ENCODE data around the gene CHURC1. TPM values are rescaled to one million over a fixed set of nuclear protein-coding genes. Genes with fewer than 3 reads are reported as not detected.

Gene CHURC1
- total RNA-seq, 1 donor from 2014 or later = 59.8 TPM

- H2AFZ ChIP-seq (replicated peaks) = no peak overlapping the region
- no peak overlapping the region for H3K4me2 ChIP-seq
- Mint-ChIP-seq H3K27me3 (ENCODE audit: insufficient read depth, low read depth) (no peaks in the 10 kb centered on the region), H3K9me3 (no peaks in the 10 kb centered on the region), H3K4me1 (no peaks in the 10 kb centered on the region), H3K27ac (no peak overlapping the region), H3K4me3 (no peak overlapping the region), H3K36me3 (peaks cover 5% of the 10 kb centered on the region)
- H3F3A ChIP-seq (ENCODE audit: low read depth) = no peaks in the 10 kb centered on the region
- no peak overlapping the region for H3K4me3 ChIP-seq
- H4K20me1 ChIP-seq (ENCODE audit: low read depth) = peaks cover 5% of the 10 kb centered on the region
- no peak overlapping the region for H3K27ac ChIP-seq
- no peaks in the 10 kb centered on the region for H3K79me2 ChIP-seq (ENCODE audit: low read depth)
- H3K9me3 ChIP-seq (ENCODE audit: low read depth) = no peaks in the 10 kb centered on the region
- H3K27me3 ChIP-seq = no peaks in the 10 kb centered on the region
- H3K36me3 ChIP-seq = no peaks in the 10 kb centered on the region
- peaks cover 4% of the 10 kb centered on the region for H3K4me1 ChIP-seq
- no peak for DNase-seq (ENCODE audit: low spot score)
- no peak overlapping the region for H3K9ac ChIP-seq
- TF ChIP-seq EZH2 (IDR thresholded peaks at IDR 0.05) = no peak
- no peak for TF ChIP-seq CTCF (IDR thresholded peaks at IDR 0.05)
- no peak for TF ChIP-seq EZH2phosphoT487 (IDR thresholded peaks at IDR 0.05)
Measured at GRCh38 chr14:64955297-64955696, 41.0 kb downstream of the CHURC1 start.

- H3K9ac ChIP-seq = no peak overlapping the region
- peaks cover 10% of the 10 kb centered on the region for H3K4me1 ChIP-seq
- peaks cover 12% of the 10 kb centered on the region for H4K20me1 ChIP-seq (ENCODE audit: low read depth)
- H3K4me3 ChIP-seq = no peak overlapping the region
- H3K4me3 Mint-ChIP-seq = no peak overlapping the region
- TF ChIP-seq EZH2 (IDR thresholded peaks at IDR 0.05) (no peak), EZH2phosphoT487 (IDR thresholded peaks at IDR 0.05) (no peak), CTCF (IDR thresholded peaks at IDR 0.05) (no peak)
- no peaks in the 10 kb centered on the region for H3K9me3 ChIP-seq (ENCODE audit: low read depth)
- DNase-seq (ENCODE audit: low spot score) = no peak
- no peaks in the 10 kb centered on the region for H3F3A ChIP-seq (ENCODE audit: low read depth)
- H3K9me3 Mint-ChIP-seq = no peaks in the 10 kb centered on the region
- H3K4me2 ChIP-seq = no peak overlapping the region
- H3K4me1 Mint-ChIP-seq = no peaks in the 10 kb centered on the region
- no peak overlapping the region for H2AFZ ChIP-seq (replicated peaks)
- no peak overlapping the region for H3K27ac Mint-ChIP-seq
- no peak overlapping the region for H3K27ac ChIP-seq
- no peaks in the 10 kb centered on the region for H3K27me3 ChIP-seq
- peaks cover 2% of the 10 kb centered on the region for H3K36me3 Mint-ChIP-seq
- no peaks in the 10 kb centered on the region for H3K79me2 ChIP-seq (ENCODE audit: low read depth)
- H3K36me3 ChIP-seq = no peaks in the 10 kb centered on the region
- no peaks in the 10 kb centered on the region for H3K27me3 Mint-ChIP-seq (ENCODE audit: insufficient read depth, low read depth)
Measured at GRCh38 chr14:64956697-64957406, 42.6 kb downstream of the CHURC1 start.

GRCh38 chr14:64958201-64958600, 43.9 kb downstream of the CHURC1 start:
- Mint-ChIP-seq H3K9me3 (no peaks in the 10 kb centered on the region), H3K4me3 (no peak overlapping the region), H3K4me1 (no peaks in the 10 kb centered on the region), H3K36me3 (peaks cover 2% of the 10 kb centered on the region), H3K27ac (no peak overlapping the region), H3K27me3 (ENCODE audit: insufficient read depth, low read depth) (no peaks in the 10 kb centered on the region)
- H3K9ac ChIP-seq = no peak overlapping the region
- H3K4me2 ChIP-seq = no peak overlapping the region
- no peaks in the 10 kb centered on the region for H3K36me3 ChIP-seq
- H3K9me3 ChIP-seq (ENCODE audit: low read depth) = no peaks in the 10 kb centered on the region
- TF ChIP-seq CTCF (IDR thresholded peaks at IDR 0.05) (no peak), EZH2 (IDR thresholded peaks at IDR 0.05) (no peak)
- H2AFZ ChIP-seq (replicated peaks) = no peak overlapping the region
- H3K27me3 ChIP-seq = no peaks in the 10 kb centered on the region
- no peak for DNase-seq (ENCODE audit: low spot score)
- H3K27ac ChIP-seq = no peak overlapping the region
- H3K4me3 ChIP-seq = no peak overlapping the region
- peaks cover 9% of the 10 kb centered on the region for H4K20me1 ChIP-seq (ENCODE audit: low read depth)
- no peaks in the 10 kb centered on the region for H3F3A ChIP-seq (ENCODE audit: low read depth)
- H3K4me1 ChIP-seq = peaks cover 10% of the 10 kb centered on the region
- H3K79me2 ChIP-seq (ENCODE audit: low read depth) = no peaks in the 10 kb centered on the region

Data from neural progenitor cell (in vitro differentiated cells).